ENCODE results near the gene ATP10B. TPM values are rescaled to one million over a fixed set of nuclear protein-coding genes. Genes with fewer than 3 reads are reported as not detected.

Gene ATP10B
- total RNA-seq, 2 experiments from 2014 or later, result not detected

DNA sequence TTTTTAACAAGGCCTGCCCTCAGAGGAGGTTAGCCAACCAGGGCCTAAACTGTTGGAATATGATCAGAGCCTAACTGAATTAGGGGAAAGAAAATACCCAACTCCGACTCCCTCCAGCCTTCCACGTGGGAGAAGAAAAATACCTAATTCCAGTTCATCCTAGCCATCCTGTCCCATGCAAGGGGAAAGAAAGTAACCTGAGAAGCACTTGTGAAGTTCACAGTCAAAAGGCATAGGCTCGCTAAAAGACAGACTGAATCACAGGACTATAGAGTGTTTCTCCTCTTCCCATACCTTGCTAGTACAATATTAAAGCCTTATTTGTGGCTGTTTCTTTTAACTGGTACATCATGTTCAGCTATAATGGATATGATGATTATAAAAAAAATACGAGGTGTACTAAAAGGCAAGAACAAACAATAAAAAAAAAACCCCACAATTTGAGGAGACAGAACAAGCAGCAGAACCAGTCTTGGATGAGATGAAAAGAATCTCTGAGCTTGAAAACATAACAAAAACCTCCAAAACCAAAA, 18.0 kb upstream of the ATP10B start:
- Histone ChIP-seq H3K4me2 (ENCODE audit: low read length) (no peak overlapping the region), H4K20me1 (ENCODE audit: insufficient read depth, low read length) (no peaks in the 10 kb centered on the region), H3K9me2 (ENCODE audit: insufficient read depth, low read length) (no peaks in the 10 kb centered on the region), H2AFZ (ENCODE audit: low read length) (no peak overlapping the region), H3K27ac (ENCODE audit: low read depth, low read length, poor library complexity, severe bottlenecking) (no peak overlapping the region), H3K4me3 (ENCODE audit: low read depth, low read length, poor library complexity, severe bottlenecking) (no peak overlapping the region), H3K36me3 (ENCODE audit: insufficient read depth, low read length) (no peaks in the 10 kb centered on the region), H3K4me1 (ENCODE audit: insufficient read depth, low read length, poor library complexity, severe bottlenecking) (no peaks in the 10 kb centered on the region), H3K9me3 (ENCODE audit: low read length) (no peaks in the 10 kb centered on the region), H3K79me2 (ENCODE audit: insufficient read depth, low read depth, low read length) (no peaks in the 10 kb centered on the region)
- intact Hi-C loops (cut with micrococcal nuclease; ENCODE audit: unreplicated experiment), result no loop called here
- DNase-seq (ENCODE audit: low spot score), result no peak
- TF ChIP-seq EZH2phosphoT487 (IDR thresholded peaks at IDR 0.05; ENCODE audit: borderline replicate concordance, low read depth, low read length), result no peak
- TF ChIP-seq, protein P1, sequence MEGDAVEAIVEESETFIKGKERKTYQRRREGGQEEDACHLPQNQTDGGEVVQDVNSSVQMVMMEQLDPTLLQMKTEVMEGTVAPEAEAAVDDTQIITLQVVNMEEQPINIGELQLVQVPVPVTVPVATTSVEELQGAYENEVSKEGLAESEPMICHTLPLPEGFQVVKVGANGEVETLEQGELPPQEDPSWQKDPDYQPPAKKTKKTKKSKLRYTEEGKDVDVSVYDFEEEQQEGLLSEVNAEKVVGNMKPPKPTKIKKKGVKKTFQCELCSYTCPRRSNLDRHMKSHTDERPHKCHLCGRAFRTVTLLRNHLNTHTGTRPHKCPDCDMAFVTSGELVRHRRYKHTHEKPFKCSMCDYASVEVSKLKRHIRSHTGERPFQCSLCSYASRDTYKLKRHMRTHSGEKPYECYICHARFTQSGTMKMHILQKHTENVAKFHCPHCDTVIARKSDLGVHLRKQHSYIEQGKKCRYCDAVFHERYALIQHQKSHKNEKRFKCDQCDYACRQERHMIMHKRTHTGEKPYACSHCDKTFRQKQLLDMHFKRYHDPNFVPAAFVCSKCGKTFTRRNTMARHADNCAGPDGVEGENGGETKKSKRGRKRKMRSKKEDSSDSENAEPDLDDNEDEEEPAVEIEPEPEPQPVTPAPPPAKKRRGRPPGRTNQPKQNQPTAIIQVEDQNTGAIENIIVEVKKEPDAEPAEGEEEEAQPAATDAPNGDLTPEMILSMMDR (conservative IDR thresholded peaks at IDR 0.05; ENCODE audit: low read length), result no peak
- BruUV-seq (replicated peaks), result no TSS peak
- POLR2A ChIA-PET, result no interaction called here
- CTCF ChIA-PET (ENCODE audit: unreplicated experiment), result no interaction called here

GRCh38 chr5:160867976-160868375, 16.0 kb upstream of the ATP10B start:
- Histone ChIP-seq H3K4me3 (ENCODE audit: low read depth, low read length, poor library complexity, severe bottlenecking) (no peak overlapping the region), H3K27ac (ENCODE audit: low read depth, low read length, poor library complexity, severe bottlenecking) (no peak overlapping the region), H3K9me3 (ENCODE audit: low read length) (no peaks in the 10 kb centered on the region), H4K20me1 (ENCODE audit: insufficient read depth, low read length) (no peaks in the 10 kb centered on the region), H3K79me2 (ENCODE audit: insufficient read depth, low read depth, low read length) (no peaks in the 10 kb centered on the region), H3K36me3 (ENCODE audit: insufficient read depth, low read length) (no peaks in the 10 kb centered on the region), H3K4me2 (ENCODE audit: low read length) (no peak overlapping the region), H3K9me2 (ENCODE audit: insufficient read depth, low read length) (no peaks in the 10 kb centered on the region), H2AFZ (ENCODE audit: low read length) (no peak overlapping the region), H3K4me1 (ENCODE audit: insufficient read depth, low read length, poor library complexity, severe bottlenecking) (no peaks in the 10 kb centered on the region)
- intact Hi-C loops (cut with micrococcal nuclease; ENCODE audit: unreplicated experiment), result no loop called here
- no peak for DNase-seq (ENCODE audit: low spot score)
- ChIA-PET CTCF (ENCODE audit: unreplicated experiment) (no interaction called here), POLR2A (interaction anchor here (0.5 kb wide), 1 partner anchor 14 kb away, joined by 3 read pairs; no protein-coding TSS in a partner anchor)
- BruUV-seq (replicated peaks), result no TSS peak
- no peak for TF ChIP-seq EZH2phosphoT487 (IDR thresholded peaks at IDR 0.05; ENCODE audit: borderline replicate concordance, low read depth, low read length)
- TF ChIP-seq, protein P1 (conservative IDR thresholded peaks at IDR 0.05; ENCODE audit: low read length), result no peak

DNA sequence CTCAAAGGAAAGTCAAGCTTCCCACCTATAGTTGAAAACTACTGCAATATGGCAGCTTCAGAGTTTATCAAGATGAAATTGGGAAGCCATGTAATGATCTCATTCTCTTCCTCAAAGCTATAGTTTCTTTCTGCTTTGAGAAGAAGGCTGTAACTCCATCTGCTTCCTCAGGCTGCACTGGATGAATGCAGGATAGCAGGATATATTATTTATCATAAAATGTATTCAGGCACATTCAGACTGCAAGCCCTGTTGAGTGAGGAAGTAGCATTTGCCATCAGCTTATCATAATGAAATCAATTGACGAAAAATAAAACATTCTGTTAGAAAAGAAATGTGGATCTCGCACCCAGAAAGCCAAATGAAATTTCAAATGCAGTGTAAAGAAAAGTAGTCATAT, 560 bp downstream of the ATP10B start:
- Histone ChIP-seq H3K9me3 (ENCODE audit: low read length) (no peaks in the 10 kb centered on the region), H4K20me1 (ENCODE audit: insufficient read depth, low read length) (no peaks in the 10 kb centered on the region), H2AFZ (ENCODE audit: low read length) (no peak overlapping the region), H3K4me3 (ENCODE audit: low read depth, low read length, poor library complexity, severe bottlenecking) (no peak overlapping the region), H3K27ac (ENCODE audit: low read depth, low read length, poor library complexity, severe bottlenecking) (no peak overlapping the region), H3K9me2 (ENCODE audit: insufficient read depth, low read length) (no peaks in the 10 kb centered on the region), H3K36me3 (ENCODE audit: insufficient read depth, low read length) (no peaks in the 10 kb centered on the region), H3K79me2 (ENCODE audit: insufficient read depth, low read depth, low read length) (no peaks in the 10 kb centered on the region), H3K4me1 (ENCODE audit: insufficient read depth, low read length, poor library complexity, severe bottlenecking) (no peaks in the 10 kb centered on the region), H3K4me2 (ENCODE audit: low read length) (no peak overlapping the region)
- intact Hi-C loops (cut with micrococcal nuclease; ENCODE audit: unreplicated experiment), result no loop called here
- no peak for TF ChIP-seq EZH2phosphoT487 (IDR thresholded peaks at IDR 0.05; ENCODE audit: borderline replicate concordance, low read depth, low read length)
- TF ChIP-seq, protein P1 (conservative IDR thresholded peaks at IDR 0.05; ENCODE audit: low read length), result no peak
- ChIA-PET POLR2A (interaction anchor here (0.8 kb wide), 1 partner anchor 9 kb away, joined by 3 read pairs; no protein-coding TSS in a partner anchor), CTCF (ENCODE audit: unreplicated experiment) (no interaction called here)
- no peak for DNase-seq (ENCODE audit: low spot score)
- BruUV-seq (replicated peaks), result no TSS peak
